ENCODE measurements around the gene LRP1B. TPM values are rescaled to one million over a fixed set of nuclear protein-coding genes. Genes with fewer than 3 reads are reported as not detected.

Gene LRP1B
- polyA plus RNA-seq, 2 of the 4 experiments (the other 2 are of a cell fraction): 0.03 TPM; not detected in 1

DNA sequence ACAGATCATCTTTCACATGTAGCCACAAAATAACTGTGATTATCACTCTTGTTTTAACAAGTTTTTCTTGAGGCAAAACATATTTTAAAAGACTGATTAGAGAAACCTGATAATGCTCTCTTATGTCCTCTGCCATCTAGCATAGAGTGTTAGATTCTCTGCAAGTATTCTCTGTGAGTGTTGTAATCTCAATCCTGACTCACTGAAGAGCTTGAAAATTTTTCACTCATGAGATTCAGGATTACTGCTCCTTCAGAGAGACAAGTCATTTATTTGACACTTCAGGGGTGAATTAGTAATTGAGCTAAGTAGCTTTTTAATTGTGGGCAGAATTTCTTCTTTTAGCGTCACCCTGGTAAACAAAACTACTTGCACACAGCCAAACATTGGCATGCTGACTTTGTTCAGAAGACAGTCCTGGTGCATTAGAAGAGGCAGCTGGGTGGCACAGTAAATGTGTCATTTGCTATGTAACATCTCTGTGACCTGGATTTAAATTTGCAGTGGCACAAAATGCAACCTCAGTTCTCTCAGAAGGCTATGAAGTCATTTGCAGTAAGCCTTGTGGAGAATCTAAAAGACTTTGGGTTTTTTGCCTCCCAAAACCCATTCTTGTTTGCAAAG lies 172.9 kb downstream of the LRP1B start (continued):
- TF ChIP-seq TFCP2L1 (CRISPR knock-in tag; IDR thresholded peaks at IDR 0.05) (no peak), HOXB13 (CRISPR knock-in tag; IDR thresholded peaks at IDR 0.05; ENCODE audit: low read depth) (no peak)

DNA sequence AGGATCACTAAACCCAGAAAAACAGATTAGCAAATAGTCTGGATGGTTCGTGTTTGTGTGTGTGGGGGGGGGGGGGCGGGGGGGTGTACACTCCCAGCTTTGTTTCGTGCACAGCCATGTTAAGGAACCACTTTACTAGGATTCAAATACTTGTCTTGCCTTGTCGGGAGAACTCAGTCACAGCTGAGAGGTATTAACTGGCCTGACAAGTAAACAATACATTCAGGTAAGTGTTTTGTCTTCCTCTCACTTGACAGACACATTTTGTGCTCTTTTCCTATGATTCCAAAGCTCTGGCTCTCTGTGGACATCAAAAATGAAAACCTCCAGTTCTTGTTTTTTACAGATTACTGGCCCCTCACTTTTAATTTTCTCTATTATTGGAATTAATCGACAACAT lies 173.5 kb downstream of the LRP1B start:
- H3K4me1 ChIP-seq: no peaks in the 10 kb centered on the region
- H3K4me3 ChIP-seq: no peak overlapping the region
- ChIA-PET CTCF (no interaction called here), POLR2A (no interaction called here)
- FAIRE-seq: no peak
- WGBS (ENCODE audit: missing lambda C conversion rate): 17% methylated on average over 5 of the region's 5 CpGs
- no peak overlapping the region for H3K4me2 ChIP-seq
- ATAC-seq: no peak
- DNase-seq (ENCODE audit: low read depth in 1 of 2, low spot score in 1 of 2): no peak
- no peak overlapping the region for H3K27ac ChIP-seq
- no peaks in the 10 kb centered on the region for H3K9me3 ChIP-seq
- TF ChIP-seq HOXA7 (CRISPR knock-in tag; IDR thresholded peaks at IDR 0.05) (no peak), EHF (CRISPR knock-in tag; IDR thresholded peaks at IDR 0.05) (no peak)
- TF ChIP-seq, protein P1, sequence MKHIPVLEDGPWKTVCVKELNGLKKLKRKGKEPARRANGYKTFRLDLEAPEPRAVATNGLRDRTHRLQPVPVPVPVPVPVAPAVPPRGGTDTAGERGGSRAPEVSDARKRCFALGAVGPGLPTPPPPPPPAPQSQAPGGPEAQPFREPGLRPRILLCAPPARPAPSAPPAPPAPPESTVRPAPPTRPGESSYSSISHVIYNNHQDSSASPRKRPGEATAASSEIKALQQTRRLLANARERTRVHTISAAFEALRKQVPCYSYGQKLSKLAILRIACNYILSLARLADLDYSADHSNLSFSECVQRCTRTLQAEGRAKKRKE (CRISPR knock-in tag; IDR thresholded peaks at IDR 0.05; ENCODE audit: low read depth): no peak
- TF ChIP-seq, protein P2, sequence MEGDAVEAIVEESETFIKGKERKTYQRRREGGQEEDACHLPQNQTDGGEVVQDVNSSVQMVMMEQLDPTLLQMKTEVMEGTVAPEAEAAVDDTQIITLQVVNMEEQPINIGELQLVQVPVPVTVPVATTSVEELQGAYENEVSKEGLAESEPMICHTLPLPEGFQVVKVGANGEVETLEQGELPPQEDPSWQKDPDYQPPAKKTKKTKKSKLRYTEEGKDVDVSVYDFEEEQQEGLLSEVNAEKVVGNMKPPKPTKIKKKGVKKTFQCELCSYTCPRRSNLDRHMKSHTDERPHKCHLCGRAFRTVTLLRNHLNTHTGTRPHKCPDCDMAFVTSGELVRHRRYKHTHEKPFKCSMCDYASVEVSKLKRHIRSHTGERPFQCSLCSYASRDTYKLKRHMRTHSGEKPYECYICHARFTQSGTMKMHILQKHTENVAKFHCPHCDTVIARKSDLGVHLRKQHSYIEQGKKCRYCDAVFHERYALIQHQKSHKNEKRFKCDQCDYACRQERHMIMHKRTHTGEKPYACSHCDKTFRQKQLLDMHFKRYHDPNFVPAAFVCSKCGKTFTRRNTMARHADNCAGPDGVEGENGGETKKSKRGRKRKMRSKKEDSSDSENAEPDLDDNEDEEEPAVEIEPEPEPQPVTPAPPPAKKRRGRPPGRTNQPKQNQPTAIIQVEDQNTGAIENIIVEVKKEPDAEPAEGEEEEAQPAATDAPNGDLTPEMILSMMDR (IDR thresholded peaks at IDR 0.05): no peak

DNA sequence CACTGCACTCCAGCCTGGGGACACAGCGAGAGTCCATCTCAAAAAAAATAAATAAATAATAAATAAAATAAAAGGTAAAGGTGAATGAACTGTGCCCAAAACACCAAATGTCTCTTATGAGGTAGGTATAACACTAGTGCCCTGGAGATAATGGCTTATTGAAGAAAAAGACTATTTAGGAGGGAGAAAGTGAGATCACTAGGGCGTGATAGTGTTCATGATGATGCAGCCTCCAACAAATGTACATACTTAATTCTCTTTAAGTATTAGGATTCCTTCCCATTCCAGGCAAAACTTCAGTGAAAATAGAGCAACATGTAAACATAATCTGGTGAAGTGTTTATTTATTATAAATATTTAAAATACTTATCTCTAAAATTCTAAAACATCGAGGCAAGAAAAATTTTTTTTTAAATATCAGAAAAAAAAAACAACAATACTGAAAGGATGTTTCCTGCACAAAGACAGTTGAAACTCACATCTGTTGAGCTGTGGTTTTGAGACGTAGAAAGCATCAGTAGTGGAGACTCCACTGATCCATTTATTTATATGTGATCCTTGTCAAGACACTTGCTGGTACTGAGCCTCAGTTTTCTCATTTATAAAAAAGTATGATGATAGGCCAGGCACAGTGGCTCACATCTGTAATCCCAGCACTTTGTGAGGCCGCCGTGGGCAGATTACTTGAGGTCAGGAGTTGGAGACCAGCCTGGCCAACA lies 183.3 kb downstream of the LRP1B start:
- no peaks in the 10 kb centered on the region for H3K9me3 ChIP-seq
- DNase-seq (ENCODE audit: low read depth in 1 of 2, low spot score in 1 of 2) (no peak), ATAC-seq (no peak), FAIRE-seq (no peak)
- TF ChIP-seq, protein P3, sequence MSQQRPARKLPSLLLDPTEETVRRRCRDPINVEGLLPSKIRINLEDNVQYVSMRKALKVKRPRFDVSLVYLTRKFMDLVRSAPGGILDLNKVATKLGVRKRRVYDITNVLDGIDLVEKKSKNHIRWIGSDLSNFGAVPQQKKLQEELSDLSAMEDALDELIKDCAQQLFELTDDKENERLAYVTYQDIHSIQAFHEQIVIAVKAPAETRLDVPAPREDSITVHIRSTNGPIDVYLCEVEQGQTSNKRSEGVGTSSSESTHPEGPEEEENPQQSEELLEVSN (IDR thresholded peaks at IDR 0.05; ENCODE audit: borderline replicate concordance, low read depth): no peak
- TF ChIP-seq SREBF2 (IDR thresholded peaks at IDR 0.05): no peak
- TF ChIP-seq KDM1A (IDR thresholded peaks at IDR 0.05; ENCODE audit: low read depth): no peak
- no peak for TF ChIP-seq JUN (IDR thresholded peaks at IDR 0.05)
- no peak for TF ChIP-seq NFE2L2 (conservative IDR thresholded peaks at IDR 0.05; ENCODE audit: low read length)
- TF ChIP-seq CBX8 (IDR thresholded peaks at IDR 0.05): no peak
- TF ChIP-seq RCOR1 (IDR thresholded peaks at IDR 0.05; ENCODE audit: low read depth, low read length): no peak
- ChIA-PET POLR2A (no interaction called here), CTCF (no interaction called here)
- no peak overlapping the region for H3K27ac ChIP-seq
- H3K4me1 ChIP-seq: no peaks in the 10 kb centered on the region
- no peak overlapping the region for H3K4me3 ChIP-seq
- H3K4me2 ChIP-seq: no peak overlapping the region
- 43% methylated on average over 5 of the region's 6 CpGs for WGBS (ENCODE audit: missing lambda C conversion rate)

DNA sequence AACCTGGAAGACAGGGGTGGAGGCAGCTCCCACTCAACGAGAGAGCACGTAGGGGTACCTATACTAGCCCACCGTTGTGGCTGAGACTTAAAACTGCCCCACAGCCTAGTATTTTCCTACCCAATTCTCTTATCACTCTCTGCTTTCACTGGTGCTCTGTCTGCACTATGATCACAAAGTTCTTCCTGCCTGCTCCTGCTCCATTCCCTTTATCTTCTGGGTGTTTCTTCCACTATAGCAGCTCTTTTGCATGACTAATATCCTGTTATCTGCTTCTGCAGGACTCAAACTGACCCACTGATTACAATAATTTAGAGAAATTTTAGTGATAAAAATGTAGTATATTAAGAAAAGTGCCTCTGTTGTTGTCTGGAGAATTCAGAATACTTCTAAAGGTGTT lies 184.8 kb downstream of the LRP1B start:
- H3K9me3 ChIP-seq: no peaks in the 10 kb centered on the region
- H3K27ac ChIP-seq: no peak overlapping the region
- 11% methylated on average over 3 of the region's 3 CpGs for WGBS (ENCODE audit: missing lambda C conversion rate)
- no peak for FAIRE-seq
- no peaks in the 10 kb centered on the region for H3K4me1 ChIP-seq
- TF ChIP-seq MYC (IDR thresholded peaks at IDR 0.05; ENCODE audit: borderline replicate concordance, low read length) (no peak), JUN (IDR thresholded peaks at IDR 0.05) (no peak), RCOR1 (IDR thresholded peaks at IDR 0.05; ENCODE audit: low read depth, low read length) (no peak), HOXB13 (CRISPR knock-in tag; IDR thresholded peaks at IDR 0.05; ENCODE audit: low read depth) (no peak), POLR2A (IDR thresholded peaks at IDR 0.05; ENCODE audit: low read length) (no peak), BHLHE40 (IDR thresholded peaks at IDR 0.05; ENCODE audit: low read depth, low read length) (no peak), HEYL (CRISPR knock-in tag; IDR thresholded peaks at IDR 0.05) (no peak), RNF2 (IDR thresholded peaks at IDR 0.05; ENCODE audit: borderline replicate concordance, low read depth) (no peak), CBX2 (IDR thresholded peaks at IDR 0.05; ENCODE audit: borderline replicate concordance, low read depth) (no peak), CHD2 (IDR thresholded peaks at IDR 0.05; ENCODE audit: low read length, partially characterized antibody) (no peak), FOSB (CRISPR knock-in tag; IDR thresholded peaks at IDR 0.05) (no peak), EP300 (IDR thresholded peaks at IDR 0.05) (no peak), NR3C1 (IDR thresholded peaks at IDR 0.05) (no peak), HDAC2 (IDR thresholded peaks at IDR 0.05) (no peak), MAFK (IDR thresholded peaks at IDR 0.05; ENCODE audit: partially characterized antibody) (no peak), HOXB5 (CRISPR knock-in tag; IDR thresholded peaks at IDR 0.05) (no peak)
- TF ChIP-seq, protein P1 (CRISPR knock-in tag; IDR thresholded peaks at IDR 0.05; ENCODE audit: low read depth): no peak
- TF ChIP-seq, protein P4, sequence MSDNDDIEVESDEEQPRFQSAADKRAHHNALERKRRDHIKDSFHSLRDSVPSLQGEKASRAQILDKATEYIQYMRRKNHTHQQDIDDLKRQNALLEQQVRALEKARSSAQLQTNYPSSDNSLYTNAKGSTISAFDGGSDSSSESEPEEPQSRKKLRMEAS (IDR thresholded peaks at IDR 0.05): no peak
- TF ChIP-seq, protein P5, sequence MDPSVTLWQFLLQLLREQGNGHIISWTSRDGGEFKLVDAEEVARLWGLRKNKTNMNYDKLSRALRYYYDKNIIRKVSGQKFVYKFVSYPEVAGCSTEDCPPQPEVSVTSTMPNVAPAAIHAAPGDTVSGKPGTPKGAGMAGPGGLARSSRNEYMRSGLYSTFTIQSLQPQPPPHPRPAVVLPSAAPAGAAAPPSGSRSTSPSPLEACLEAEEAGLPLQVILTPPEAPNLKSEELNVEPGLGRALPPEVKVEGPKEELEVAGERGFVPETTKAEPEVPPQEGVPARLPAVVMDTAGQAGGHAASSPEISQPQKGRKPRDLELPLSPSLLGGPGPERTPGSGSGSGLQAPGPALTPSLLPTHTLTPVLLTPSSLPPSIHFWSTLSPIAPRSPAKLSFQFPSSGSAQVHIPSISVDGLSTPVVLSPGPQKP (IDR thresholded peaks at IDR 0.05; ENCODE audit: low read depth, low read length): no peak
- H3K4me3 ChIP-seq: no peak overlapping the region
- ChIA-PET CTCF (no interaction called here), POLR2A (no interaction called here)
- DNase-seq (ENCODE audit: low read depth in 1 of 2, low spot score in 1 of 2): no peak
- ATAC-seq: no peak
- H3K4me2 ChIP-seq: no peak overlapping the region

Data from A549 (cell line).